Endodermal cell (in vitro differentiated cells): Measurements from ENCODE around the gene SAG. TPM values are rescaled to one million over a fixed set of nuclear protein-coding genes. Genes with fewer than 3 reads are reported as not detected.
A peak's percentile ranks its signal among the peaks of the same experiment; 100 is the strongest.

Source experiments
- DNase-seq: peaks from one replicate; pipeline ENCODE4 v3.0.0-alpha.2; 2017
- H3K27ac ChIP-seq: 2 replicates; pipeline ENCODE4 v1.5.1; 2013; ENCODE audit warnings: mild to moderate bottlenecking, low read depth, low read length, moderate library complexity
- H3K27me3 ChIP-seq: 2 replicates; pipeline ENCODE4 v1.6.1; 2013; ENCODE audit warnings: mild to moderate bottlenecking, low read length, moderate library complexity; ENCODE audit not compliant: insufficient read depth, control insufficient read depth, poor library complexity, severe bottlenecking
- H3K36me3 ChIP-seq: 2 replicates; pipeline ENCODE4 v1.7.0; 2013; ENCODE audit warnings: mild to moderate bottlenecking, low read length, moderate library complexity; ENCODE audit not compliant: control insufficient read depth, insufficient read depth
- H3K4me1 ChIP-seq: one replicate; pipeline ENCODE4 v1.7.0; 2013; ENCODE audit warnings: low read length; ENCODE audit not compliant: control insufficient read depth, insufficient read depth
- H3K4me3 ChIP-seq: 2 replicates; pipeline ENCODE4 v1.5.1; 2013; ENCODE audit warnings: mild to moderate bottlenecking, low read length, moderate library complexity
- H3K9ac ChIP-seq: 2 replicates; pipeline ENCODE4 v1.6.1; 2013; ENCODE audit warnings: mild to moderate bottlenecking, low read length, moderate library complexity; ENCODE audit not compliant: poor library complexity, severe bottlenecking; ENCODE audit errors: extremely low read depth
- H3K9me3 ChIP-seq: 2 replicates; pipeline ENCODE4 v1.6.1; 2013; ENCODE audit warnings: mild to moderate bottlenecking, low read length, moderate library complexity; ENCODE audit not compliant: control insufficient read depth
- H3K27ac Mint-ChIP-seq: 2 replicates; pipeline ENCODE4 v1.8.0; 2020; ENCODE audit warnings: mixed read lengths
- H3K27me3 Mint-ChIP-seq: 2 replicates; pipeline ENCODE4 v1.8.0; 2021; ENCODE audit warnings: mild to moderate bottlenecking, mixed read lengths; ENCODE audit not compliant: insufficient read depth
- H3K36me3 Mint-ChIP-seq: 2 replicates; pipeline ENCODE4 v1.8.0; 2020; ENCODE audit warnings: low read depth, mixed read lengths
- H3K4me1 Mint-ChIP-seq: 2 replicates; pipeline ENCODE4 v1.8.0; 2020; ENCODE audit warnings: mixed read lengths
- H3K4me3 Mint-ChIP-seq: 2 replicates; pipeline ENCODE4 v1.8.0; 2020; ENCODE audit warnings: mild to moderate bottlenecking, moderate library complexity, mixed read lengths
- H3K9me3 Mint-ChIP-seq: 2 replicates; pipeline ENCODE4 v1.8.0; 2020; ENCODE audit warnings: mild to moderate bottlenecking, mixed read lengths
- WGBS, 2 experiments: methylation state at CpG; one replicate each; pipeline versions ENCODE4 v1.1.5 to v1.1.7; 2013; ENCODE audit warnings: missing lambda C conversion rate in 2 of 2, mixed read lengths in 1 of 2; ENCODE audit not compliant: insufficient coverage in 1 of 2, insufficient read length in 1 of 2; 5-methylcytosine and 5-hydroxymethylcytosine counted together
- long read RNA-seq, 4 experiments: library from polyadenylated mRNA in 2 of 4; library from RNA in 1 of 4; library from capped mRNA in 1 of 4; stranded (forward) in 3 of 4; unstranded in 1 of 4; transcript quantifications; one replicate each; pipeline ENCODE4 v2.0.0, GENCODE V29; 2020 to 2021; ENCODE audit warnings: inconsistent platforms in 1 of 4
- polyA plus RNA-seq, 2 experiments: library from polyadenylated mRNA; stranded (reverse); fragments of 50-300 nt; gene quantifications; one replicate each; pipeline ENCODE4 v1.2.3, GENCODE V29; 2013
- total RNA-seq, 2 donors: library from RNA; stranded (reverse); fragmentation: NEBNext Ultra II Directional in 1 of 2; extraction: Animal tissue kit (Norgen Biotek cat#: 25700) in 1 of 2; gene quantifications; 2 replicates in 1 of 2; 3 replicates in 1 of 2; pipeline ENCODE4 v1.2.1, GENCODE V29; 2021
- TF ChIP-seq, protein P1 (sequence below): fragments of 200-600 bp; sonication (generic); conservative IDR thresholded peaks from 2 replicates; pipeline ENCODE4 v1.5.0; 2021; ENCODE audit warnings: antibody characterized with exemption, mild to moderate bottlenecking

SAG gene
- total RNA-seq, result not detected
- not detected for polyA plus RNA-seq (2013, experiment 1 of 2)
- not detected for polyA plus RNA-seq (2013, experiment 2 of 2)
- long read RNA-seq, experiment 1, result 0 reads
- long read RNA-seq, experiment 2, result 0 reads
- long read RNA-seq, experiment 3, result 0 reads
- long read RNA-seq, experiment 4, result 0 reads

DNA sequence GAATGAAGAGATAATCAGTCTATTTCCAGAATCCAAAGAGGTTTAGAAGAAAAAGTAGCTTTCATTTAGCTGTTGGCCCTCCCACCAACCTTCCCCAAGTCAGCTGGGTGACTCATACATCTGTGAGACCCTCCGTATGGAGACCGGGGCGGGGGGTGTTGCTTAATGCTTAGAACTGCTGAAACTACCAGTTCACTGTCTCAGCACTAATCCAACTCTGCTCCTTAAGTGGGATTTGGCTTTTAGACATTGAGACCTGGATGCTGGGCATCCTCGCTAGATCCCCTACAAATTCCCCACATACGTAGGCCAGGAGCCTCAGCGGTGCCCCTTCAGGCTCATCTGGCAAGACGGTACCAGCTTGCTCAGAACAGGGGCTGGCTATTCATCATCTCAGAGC, at the start of gene SAG:
Gene SAG, plus strand, starts transcription at position 252 of the 400 bp plus-strand sequence. CDS start 1,374 bp downstream, outside the sequence.
- H3K27me3 Mint-ChIP-seq, result no peaks in the 10 kb centered on the region
- TF ChIP-seq, protein P1, sequence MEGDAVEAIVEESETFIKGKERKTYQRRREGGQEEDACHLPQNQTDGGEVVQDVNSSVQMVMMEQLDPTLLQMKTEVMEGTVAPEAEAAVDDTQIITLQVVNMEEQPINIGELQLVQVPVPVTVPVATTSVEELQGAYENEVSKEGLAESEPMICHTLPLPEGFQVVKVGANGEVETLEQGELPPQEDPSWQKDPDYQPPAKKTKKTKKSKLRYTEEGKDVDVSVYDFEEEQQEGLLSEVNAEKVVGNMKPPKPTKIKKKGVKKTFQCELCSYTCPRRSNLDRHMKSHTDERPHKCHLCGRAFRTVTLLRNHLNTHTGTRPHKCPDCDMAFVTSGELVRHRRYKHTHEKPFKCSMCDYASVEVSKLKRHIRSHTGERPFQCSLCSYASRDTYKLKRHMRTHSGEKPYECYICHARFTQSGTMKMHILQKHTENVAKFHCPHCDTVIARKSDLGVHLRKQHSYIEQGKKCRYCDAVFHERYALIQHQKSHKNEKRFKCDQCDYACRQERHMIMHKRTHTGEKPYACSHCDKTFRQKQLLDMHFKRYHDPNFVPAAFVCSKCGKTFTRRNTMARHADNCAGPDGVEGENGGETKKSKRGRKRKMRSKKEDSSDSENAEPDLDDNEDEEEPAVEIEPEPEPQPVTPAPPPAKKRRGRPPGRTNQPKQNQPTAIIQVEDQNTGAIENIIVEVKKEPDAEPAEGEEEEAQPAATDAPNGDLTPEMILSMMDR, result peak; percentile 47
- no peaks in the 10 kb centered on the region for H3K36me3 ChIP-seq
- no peak within 1 kb of the TSS for H3K4me3 Mint-ChIP-seq
- H3K4me3 ChIP-seq, result no peak within 1 kb of the TSS
- H3K4me1 ChIP-seq, result no peaks in the 10 kb centered on the region
- no peaks in the 10 kb centered on the region for H3K27me3 ChIP-seq
- H3K9me3 ChIP-seq, result no peaks in the 10 kb centered on the region
- no peaks in the 10 kb centered on the region for H3K9me3 Mint-ChIP-seq
- 85 to 86% methylated on average over 4 to 7 of the region's 7 CpGs for WGBS, 2 experiments
- no peak within 1 kb of the TSS for H3K27ac ChIP-seq
- DNase-seq, result no peak
- H3K9ac ChIP-seq, result no peak within 1 kb of the TSS
- H3K36me3 Mint-ChIP-seq, result no peaks in the 10 kb centered on the region
- no peak within 1 kb of the TSS for H3K27ac Mint-ChIP-seq
- no peaks in the 10 kb centered on the region for H3K4me1 Mint-ChIP-seq

DNA sequence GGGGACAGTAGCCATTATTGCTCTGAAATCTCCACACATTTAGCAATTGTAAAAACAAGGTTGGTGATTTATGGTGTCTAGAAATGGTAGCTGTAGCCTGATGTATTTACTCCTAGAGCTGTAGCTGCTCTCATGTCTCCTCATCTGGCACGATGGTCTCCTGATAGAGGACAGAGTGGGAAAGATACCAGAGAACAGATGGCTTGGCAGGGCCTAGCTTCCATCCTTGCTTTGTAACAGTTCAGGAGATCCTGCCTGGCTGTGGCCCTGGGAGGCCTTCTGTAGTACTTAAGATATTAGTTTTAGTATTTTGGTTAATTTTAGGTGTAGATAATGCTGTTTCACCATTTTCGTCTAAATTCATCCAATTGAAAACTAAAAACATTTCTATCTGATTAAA, 49.4 kb upstream of the SAG start:
- H3K27ac Mint-ChIP-seq, result no peak overlapping the region
- TF ChIP-seq, protein P1, result no peak
- H3K27me3 Mint-ChIP-seq, result no peaks in the 10 kb centered on the region
- no peaks in the 10 kb centered on the region for H3K9me3 ChIP-seq
- peaks cover 9% of the 10 kb centered on the region for H3K4me1 Mint-ChIP-seq
- peaks cover 64% of the 10 kb centered on the region for H3K36me3 ChIP-seq
- no peaks in the 10 kb centered on the region for H3K4me1 ChIP-seq
- H3K27me3 ChIP-seq, result no peaks in the 10 kb centered on the region
- WGBS, 2 experiments, result 89 to 97% methylated on average over 1 to 2 of the region's 2 CpGs
- no peak overlapping the region for H3K27ac ChIP-seq
- no peak overlapping the region for H3K4me3 Mint-ChIP-seq
- DNase-seq, result no peak
- peaks cover 59% of the 10 kb centered on the region for H3K36me3 Mint-ChIP-seq
- H3K9ac ChIP-seq, result no peak overlapping the region
- H3K4me3 ChIP-seq, result no peak overlapping the region
- no peaks in the 10 kb centered on the region for H3K9me3 Mint-ChIP-seq

DNA sequence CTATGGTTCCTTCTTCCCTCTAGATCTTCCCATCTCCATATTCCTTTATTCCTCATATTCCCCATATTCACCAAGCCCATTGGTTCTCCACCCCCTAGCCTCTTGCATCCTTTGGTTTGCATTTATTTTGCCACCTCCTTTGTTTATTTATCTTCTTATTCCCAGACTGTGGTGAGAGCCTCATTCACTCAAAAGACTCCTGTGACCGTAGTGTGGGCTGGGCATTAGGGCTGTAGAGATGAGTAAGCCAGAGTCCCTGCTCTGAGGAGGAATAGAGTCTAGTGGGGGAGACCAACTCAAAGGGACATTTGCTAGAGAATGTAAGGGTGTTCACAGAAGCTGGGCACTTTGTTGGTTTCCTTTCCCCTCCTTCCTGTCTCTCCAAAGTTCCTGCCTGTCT, 47.9 kb upstream of the SAG start:
- Histone ChIP-seq H3K36me3 (peaks cover 79% of the 10 kb centered on the region), H3K9ac (no peak overlapping the region), H3K27me3 (no peaks in the 10 kb centered on the region), H3K4me3 (no peak overlapping the region), H3K9me3 (no peaks in the 10 kb centered on the region), H3K27ac (no peak overlapping the region), H3K4me1 (no peaks in the 10 kb centered on the region)
- 80 to 95% methylated on average over 1 of the region's 1 CpG for WGBS, 2 experiments
- Mint-ChIP-seq H3K36me3 (peaks cover 72% of the 10 kb centered on the region), H3K27me3 (no peaks in the 10 kb centered on the region), H3K27ac (peak overlapping the region; percentile 7), H3K9me3 (no peaks in the 10 kb centered on the region), H3K4me3 (no peak overlapping the region), H3K4me1 (peaks cover 7% of the 10 kb centered on the region)
- TF ChIP-seq, protein P1, result no peak
- no peak for DNase-seq
